Endodermal cell (in vitro differentiated cells): ENCODE measurements around the gene SAMD14. TPM values are rescaled to one million over a fixed set of nuclear protein-coding genes. Genes with fewer than 3 reads are reported as not detected.

Experiments used
- DNase-seq: peaks from one replicate; pipeline ENCODE4 v3.0.0-alpha.2; 2017
- H3K27ac ChIP-seq: 2 replicates; pipeline ENCODE4 v1.5.1; 2013; ENCODE audit warnings: mild to moderate bottlenecking, low read depth, low read length, moderate library complexity
- H3K27me3 ChIP-seq: 2 replicates; pipeline ENCODE4 v1.6.1; 2013; ENCODE audit warnings: mild to moderate bottlenecking, low read length, moderate library complexity; ENCODE audit not compliant: insufficient read depth, control insufficient read depth, poor library complexity, severe bottlenecking
- H3K36me3 ChIP-seq: 2 replicates; pipeline ENCODE4 v1.7.0; 2013; ENCODE audit warnings: mild to moderate bottlenecking, low read length, moderate library complexity; ENCODE audit not compliant: control insufficient read depth, insufficient read depth
- H3K4me1 ChIP-seq: one replicate; pipeline ENCODE4 v1.7.0; 2013; ENCODE audit warnings: low read length; ENCODE audit not compliant: control insufficient read depth, insufficient read depth
- H3K4me3 ChIP-seq: 2 replicates; pipeline ENCODE4 v1.5.1; 2013; ENCODE audit warnings: mild to moderate bottlenecking, low read length, moderate library complexity
- H3K9ac ChIP-seq: 2 replicates; pipeline ENCODE4 v1.6.1; 2013; ENCODE audit warnings: mild to moderate bottlenecking, low read length, moderate library complexity; ENCODE audit not compliant: poor library complexity, severe bottlenecking; ENCODE audit errors: extremely low read depth
- H3K9me3 ChIP-seq: 2 replicates; pipeline ENCODE4 v1.6.1; 2013; ENCODE audit warnings: mild to moderate bottlenecking, low read length, moderate library complexity; ENCODE audit not compliant: control insufficient read depth
- H3K27ac Mint-ChIP-seq: 2 replicates; pipeline ENCODE4 v1.8.0; 2020; ENCODE audit warnings: mixed read lengths
- H3K27me3 Mint-ChIP-seq: 2 replicates; pipeline ENCODE4 v1.8.0; 2021; ENCODE audit warnings: mild to moderate bottlenecking, mixed read lengths; ENCODE audit not compliant: insufficient read depth
- H3K36me3 Mint-ChIP-seq: 2 replicates; pipeline ENCODE4 v1.8.0; 2020; ENCODE audit warnings: low read depth, mixed read lengths
- H3K4me1 Mint-ChIP-seq: 2 replicates; pipeline ENCODE4 v1.8.0; 2020; ENCODE audit warnings: mixed read lengths
- H3K4me3 Mint-ChIP-seq: 2 replicates; pipeline ENCODE4 v1.8.0; 2020; ENCODE audit warnings: mild to moderate bottlenecking, moderate library complexity, mixed read lengths
- H3K9me3 Mint-ChIP-seq: 2 replicates; pipeline ENCODE4 v1.8.0; 2020; ENCODE audit warnings: mild to moderate bottlenecking, mixed read lengths
- WGBS, 2 experiments: methylation state at CpG; one replicate each; pipeline versions ENCODE4 v1.1.5 to v1.1.7; 2013; ENCODE audit warnings: missing lambda C conversion rate in 2 of 2, mixed read lengths in 1 of 2; ENCODE audit not compliant: insufficient coverage in 1 of 2, insufficient read length in 1 of 2; 5-methylcytosine and 5-hydroxymethylcytosine counted together
- total RNA-seq, 2 donors: library from RNA; stranded (reverse); fragmentation: NEBNext Ultra II Directional in 1 of 2; extraction: Animal tissue kit (Norgen Biotek cat#: 25700) in 1 of 2; gene quantifications; 2 replicates in 1 of 2; 3 replicates in 1 of 2; pipeline ENCODE4 v1.2.1, GENCODE V29; 2021
- TF ChIP-seq, protein P1 (sequence below): fragments of 200-600 bp; sonication (generic); conservative IDR thresholded peaks from 2 replicates; pipeline ENCODE4 v1.5.0; 2021; ENCODE audit warnings: antibody characterized with exemption, mild to moderate bottlenecking

Gene SAMD14
- total RNA-seq, 2 donors from 2014 or later: 9.5 to 23.2 TPM

DNA sequence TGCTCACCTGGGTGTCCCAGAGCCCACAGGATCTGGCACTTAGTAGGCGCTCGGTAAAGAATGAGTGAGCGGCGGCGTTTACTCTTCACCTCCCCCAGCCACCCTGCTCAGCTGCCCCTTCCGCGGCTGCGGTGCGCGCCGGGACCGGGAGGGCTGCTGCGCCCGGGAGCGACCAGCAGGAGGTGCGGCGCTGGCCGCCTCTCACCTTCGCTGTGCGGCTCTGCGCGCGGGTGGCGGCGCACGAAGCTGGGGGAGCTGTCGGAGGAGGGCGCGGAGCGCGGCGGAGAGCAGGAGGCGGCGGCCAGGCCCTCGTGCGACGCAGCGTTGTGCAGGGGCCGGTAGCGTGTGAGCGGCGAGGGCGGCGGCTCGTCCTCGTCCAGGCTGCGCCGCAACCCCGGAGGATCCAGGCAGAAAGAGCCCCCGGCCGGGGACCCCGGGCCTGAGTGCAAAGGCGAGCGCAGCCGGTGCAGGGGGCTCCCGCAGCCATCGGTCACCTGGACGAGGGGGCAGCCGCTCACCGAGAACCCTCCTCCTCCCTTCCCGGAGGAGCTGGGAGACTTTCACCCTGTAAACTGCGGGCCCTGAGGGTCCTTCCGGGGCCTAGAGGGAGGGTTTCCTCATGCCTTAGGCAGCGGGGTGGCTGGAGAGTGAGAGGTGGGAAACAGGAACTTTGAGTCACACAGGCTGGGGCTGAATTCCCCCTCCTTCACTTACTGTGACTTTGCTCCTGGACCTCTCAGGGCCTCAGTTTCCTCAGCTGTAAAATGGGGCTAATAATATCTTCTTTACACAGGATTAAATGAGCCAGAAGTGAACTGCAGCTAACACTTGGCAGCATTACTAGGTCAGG lies 12.5 kb downstream of the SAMD14 start:
- no peak overlapping the region for H3K27ac ChIP-seq
- H3K27me3 Mint-ChIP-seq: peaks cover 16% of the 10 kb centered on the region
- peak; percentile 97 for DNase-seq
- peak overlapping the region; percentile 66 for H3K4me3 ChIP-seq
- no peaks in the 10 kb centered on the region for H3K9me3 ChIP-seq
- peak overlapping the region; percentile 23 for H3K9ac ChIP-seq
- peak overlapping the region; percentile 51 for H3K4me3 Mint-ChIP-seq
- TF ChIP-seq, protein P1, sequence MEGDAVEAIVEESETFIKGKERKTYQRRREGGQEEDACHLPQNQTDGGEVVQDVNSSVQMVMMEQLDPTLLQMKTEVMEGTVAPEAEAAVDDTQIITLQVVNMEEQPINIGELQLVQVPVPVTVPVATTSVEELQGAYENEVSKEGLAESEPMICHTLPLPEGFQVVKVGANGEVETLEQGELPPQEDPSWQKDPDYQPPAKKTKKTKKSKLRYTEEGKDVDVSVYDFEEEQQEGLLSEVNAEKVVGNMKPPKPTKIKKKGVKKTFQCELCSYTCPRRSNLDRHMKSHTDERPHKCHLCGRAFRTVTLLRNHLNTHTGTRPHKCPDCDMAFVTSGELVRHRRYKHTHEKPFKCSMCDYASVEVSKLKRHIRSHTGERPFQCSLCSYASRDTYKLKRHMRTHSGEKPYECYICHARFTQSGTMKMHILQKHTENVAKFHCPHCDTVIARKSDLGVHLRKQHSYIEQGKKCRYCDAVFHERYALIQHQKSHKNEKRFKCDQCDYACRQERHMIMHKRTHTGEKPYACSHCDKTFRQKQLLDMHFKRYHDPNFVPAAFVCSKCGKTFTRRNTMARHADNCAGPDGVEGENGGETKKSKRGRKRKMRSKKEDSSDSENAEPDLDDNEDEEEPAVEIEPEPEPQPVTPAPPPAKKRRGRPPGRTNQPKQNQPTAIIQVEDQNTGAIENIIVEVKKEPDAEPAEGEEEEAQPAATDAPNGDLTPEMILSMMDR: peak; percentile 84
- WGBS, 2 experiments: 8 to 16% methylated on average over 19 to 64 of the region's 64 CpGs
- H3K4me1 ChIP-seq: peaks cover 5% of the 10 kb centered on the region
- no peaks in the 10 kb centered on the region for H3K9me3 Mint-ChIP-seq
- H3K4me1 Mint-ChIP-seq: peaks cover 10% of the 10 kb centered on the region
- H3K27ac Mint-ChIP-seq: peak overlapping the region; percentile 90
- no peaks in the 10 kb centered on the region for H3K27me3 ChIP-seq
- peaks cover 5% of the 10 kb centered on the region for H3K36me3 ChIP-seq
- no peaks in the 10 kb centered on the region for H3K36me3 Mint-ChIP-seq

DNA sequence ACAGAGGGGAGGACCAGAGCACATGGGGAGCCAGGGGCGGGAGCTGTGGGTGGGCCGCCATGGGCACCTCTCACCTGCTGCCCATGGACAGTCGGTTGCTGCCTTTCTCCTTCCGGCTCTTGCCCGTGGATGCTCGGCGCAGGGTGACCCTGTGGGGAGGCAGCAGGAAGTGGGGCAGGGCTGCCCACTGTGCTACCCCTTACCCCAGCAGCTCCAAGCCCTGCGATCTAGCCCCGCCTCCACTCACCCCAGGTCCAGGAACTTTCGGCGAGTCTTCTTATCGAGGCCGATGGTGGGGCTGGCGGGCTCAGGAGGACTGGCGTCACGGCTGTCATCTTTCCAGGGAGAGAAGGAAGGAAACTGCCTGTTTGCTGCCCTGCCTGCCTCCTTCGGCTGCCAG lies 14.2 kb downstream of the SAMD14 start:
- Histone ChIP-seq H3K9ac (no peak overlapping the region), H3K27ac (no peak overlapping the region), H3K9me3 (no peaks in the 10 kb centered on the region), H3K27me3 (no peaks in the 10 kb centered on the region), H3K4me1 (peaks cover 13% of the 10 kb centered on the region), H3K4me3 (no peak overlapping the region), H3K36me3 (peaks cover 5% of the 10 kb centered on the region)
- DNase-seq: no peak
- 93 to 95% methylated on average over 7 to 17 of the region's 17 CpGs for WGBS, 2 experiments
- Mint-ChIP-seq H3K27ac (no peak overlapping the region), H3K4me1 (peaks cover 14% of the 10 kb centered on the region), H3K9me3 (no peaks in the 10 kb centered on the region), H3K36me3 (peaks cover 1% of the 10 kb centered on the region), H3K27me3 (peaks cover 16% of the 10 kb centered on the region), H3K4me3 (no peak overlapping the region)
- TF ChIP-seq, protein P1: no peak

DNA sequence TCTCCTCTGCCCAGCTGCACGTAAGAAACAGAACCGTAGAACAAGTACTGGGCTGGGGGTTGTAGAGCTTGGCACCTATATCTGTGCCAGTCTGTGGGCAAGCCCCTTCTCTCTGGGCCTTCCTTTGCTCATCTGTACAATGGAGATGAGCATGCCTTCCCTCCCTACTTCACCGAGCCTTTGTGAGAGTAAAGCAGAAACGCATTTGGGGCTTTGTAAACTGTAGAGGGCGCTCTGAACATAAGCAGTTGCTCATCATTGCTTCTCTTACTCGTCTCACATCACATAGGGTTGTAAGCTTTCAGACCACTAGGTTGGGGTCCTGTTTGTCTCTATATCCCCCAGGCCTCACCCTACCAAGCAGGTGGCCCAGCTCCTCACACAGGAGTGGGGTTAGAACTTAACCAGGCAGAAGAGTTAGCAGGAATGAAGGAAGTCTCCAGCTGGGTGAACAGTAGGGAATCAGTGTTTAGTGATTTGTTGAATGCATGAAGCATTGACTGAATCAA lies 15.1 kb downstream of the SAMD14 start:
- TF ChIP-seq, protein P1: peak; percentile 85
- Histone ChIP-seq H3K27me3 (no peaks in the 10 kb centered on the region), H3K36me3 (peaks cover 5% of the 10 kb centered on the region), H3K9me3 (no peaks in the 10 kb centered on the region), H3K4me1 (peaks cover 13% of the 10 kb centered on the region), H3K4me3 (no peak overlapping the region), H3K27ac (no peak overlapping the region), H3K9ac (no peak overlapping the region)
- Mint-ChIP-seq H3K4me1 (peaks cover 14% of the 10 kb centered on the region), H3K9me3 (no peaks in the 10 kb centered on the region), H3K36me3 (peaks cover 1% of the 10 kb centered on the region), H3K4me3 (no peak overlapping the region), H3K27ac (no peak overlapping the region), H3K27me3 (peaks cover 16% of the 10 kb centered on the region)
- peak; percentile 89 for DNase-seq
- 41 to 44% methylated on average over 6 of the region's 6 CpGs for WGBS, 2 experiments
